Activated T-cell treated with anti-CD3 and anti-CD28 coated beads for 24 hours (primary cell): ENCODE data around the gene C19orf25.
"Not testable (repeated sequence)": the region's sequence is repeated elsewhere in the genome, so short reads cannot be mapped to it uniquely, and the experiment has no call there.

Experiments used
- DNase-seq: peaks from one replicate; pipeline ENCODE4 v3.0.0-alpha.2; 2020; ENCODE audit warnings: low read depth

C19orf25 gene

DNA sequence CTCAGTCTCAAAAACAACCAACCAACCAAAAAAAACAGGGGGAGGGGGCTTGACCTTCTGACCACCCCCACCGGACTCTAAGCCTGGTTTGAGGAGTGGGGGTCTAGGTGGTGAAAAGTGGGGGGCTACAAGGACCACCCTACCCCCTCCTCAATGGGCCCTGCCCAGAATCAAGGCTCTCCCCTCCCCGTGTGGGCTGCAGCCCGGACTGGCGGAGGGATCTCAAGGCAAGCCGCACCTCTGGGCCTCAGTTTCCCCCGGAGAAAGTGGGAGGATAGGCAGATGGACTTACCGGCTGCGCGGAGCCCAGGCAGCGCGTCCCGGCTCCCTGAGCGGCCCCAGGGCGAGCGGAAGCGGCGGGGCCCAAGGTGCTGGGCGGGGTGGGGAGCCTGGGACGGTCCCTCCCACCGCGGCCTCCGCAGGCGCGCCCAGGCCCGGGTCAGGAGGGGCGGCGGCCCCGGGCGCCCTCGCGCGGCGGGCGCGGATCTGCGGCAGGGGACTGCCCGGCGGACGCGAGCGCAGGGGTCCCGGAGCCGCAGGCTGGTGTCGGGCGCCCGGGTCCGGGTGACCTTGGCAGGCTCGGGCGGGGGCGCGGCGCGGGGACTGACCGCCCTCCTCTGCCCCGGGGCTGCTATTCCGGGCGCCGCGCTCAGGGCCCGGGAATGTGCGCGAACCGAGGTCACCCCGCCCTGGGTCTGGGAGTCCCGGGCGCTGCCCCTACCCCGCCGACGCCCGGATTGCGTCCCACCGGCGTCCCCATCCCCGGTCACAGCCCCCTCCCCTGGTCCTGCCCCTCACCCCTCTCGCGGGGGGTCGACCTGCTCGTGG is 33.9 kb upstream of the C19orf25 start, which contains the start of gene ADAMTSL5:
Gene ADAMTSL5 (minus strand): TSS at position 349 of the 828 bp plus-strand sequence. CDS start 2,076 bp downstream, outside the sequence.
- DNase-seq: peak; percentile 62

- no peak for DNase-seq
Measured at GRCh38 chr19:1511318-1512317, 32.6 kb upstream of the C19orf25 start.

- DNase-seq: no peak
Measured at GRCh38 chr19:1510807-1511206, 31.8 kb upstream of the C19orf25 start.

DNA sequence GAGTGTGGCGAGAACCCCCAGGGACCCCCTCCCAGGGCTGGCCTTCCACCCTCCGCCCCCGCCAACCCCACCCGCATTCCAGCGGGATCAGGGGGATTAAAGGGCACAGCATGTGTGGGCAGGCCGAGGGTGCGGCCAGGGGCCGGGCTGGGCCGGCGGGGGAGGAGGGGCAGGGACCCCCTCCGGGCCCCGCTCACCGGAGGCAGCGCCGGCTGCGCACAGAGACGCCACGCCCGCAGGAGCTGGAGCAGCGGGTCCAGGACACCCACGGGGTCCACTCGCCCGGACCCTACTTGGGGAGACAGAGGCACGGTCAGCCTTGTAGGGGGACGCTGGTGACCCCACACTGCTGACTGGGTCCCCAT is 31.4 kb upstream of the C19orf25 start:
- DNase-seq: no peak

DNA sequence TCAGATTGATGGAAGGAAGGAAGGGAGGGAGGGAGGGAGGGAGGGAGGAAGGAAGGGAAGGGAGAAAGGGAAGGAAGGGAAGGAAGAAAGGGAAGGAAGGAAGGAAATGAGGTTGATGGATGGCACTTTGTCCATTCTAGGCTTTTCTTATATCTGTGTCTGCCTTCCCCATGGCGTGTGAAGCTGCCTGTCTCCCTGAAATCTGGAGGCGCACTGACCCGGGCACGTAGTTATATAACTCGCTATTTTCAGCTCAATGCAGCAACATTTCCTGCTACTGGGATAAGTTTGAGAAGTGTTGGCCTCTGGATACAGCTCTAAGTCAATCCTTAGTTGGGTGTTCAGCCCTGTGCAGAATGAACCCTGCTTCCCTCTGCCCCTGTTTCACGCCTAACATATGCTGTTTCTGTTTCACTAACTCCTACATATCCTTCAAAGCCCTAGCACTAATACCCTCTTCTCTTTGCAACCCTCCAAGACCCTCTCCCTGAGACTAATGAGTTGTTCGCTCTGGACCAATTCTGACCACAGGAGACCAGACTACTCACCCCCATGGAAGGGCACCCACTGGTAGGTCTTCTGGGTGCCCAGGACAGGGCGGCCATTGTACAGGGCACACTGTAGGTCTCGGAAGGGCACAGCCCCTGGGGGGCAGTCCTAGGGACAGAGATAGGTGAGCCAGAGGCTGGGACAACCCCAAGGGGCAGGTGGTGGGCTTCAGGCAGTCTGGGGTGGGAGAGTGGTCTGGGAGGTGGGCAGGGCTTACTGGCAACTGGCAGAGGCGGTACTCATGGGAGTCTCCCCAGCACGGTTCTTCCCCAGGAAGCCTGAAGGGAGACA is 30.8 kb upstream of the C19orf25 start:
- DNase-seq: no peak

DNA sequence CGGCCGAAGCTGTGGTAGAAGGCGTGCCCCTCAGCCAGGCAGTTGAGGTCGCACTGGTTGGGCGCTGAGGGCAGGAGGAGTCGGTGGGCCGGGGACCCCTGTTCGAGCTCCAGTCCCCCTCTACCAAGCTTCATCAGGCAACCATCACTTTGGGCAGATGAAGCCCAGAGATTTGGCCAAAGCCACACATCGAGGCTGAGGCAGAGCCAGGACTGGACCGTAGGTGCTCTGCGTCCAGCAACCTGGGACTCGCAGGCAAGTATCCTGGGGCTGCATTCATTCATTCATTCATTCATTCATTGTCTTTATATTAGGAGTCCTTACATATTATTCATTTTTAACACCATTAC is 29.5 kb upstream of the C19orf25 start:
- DNase-seq: no peak

- peak; percentile 88 for DNase-seq
Measured at GRCh38 chr19:1507763-1508506, 28.9 kb upstream of the C19orf25 start.

- no peak for DNase-seq
Measured at GRCh38 chr19:1507192-1507660, 28.2 kb upstream of the C19orf25 start.

GRCh38 chr19:1505991-1506881 is 27.2 kb upstream of the C19orf25 start:
- DNase-seq: no peak

DNA sequence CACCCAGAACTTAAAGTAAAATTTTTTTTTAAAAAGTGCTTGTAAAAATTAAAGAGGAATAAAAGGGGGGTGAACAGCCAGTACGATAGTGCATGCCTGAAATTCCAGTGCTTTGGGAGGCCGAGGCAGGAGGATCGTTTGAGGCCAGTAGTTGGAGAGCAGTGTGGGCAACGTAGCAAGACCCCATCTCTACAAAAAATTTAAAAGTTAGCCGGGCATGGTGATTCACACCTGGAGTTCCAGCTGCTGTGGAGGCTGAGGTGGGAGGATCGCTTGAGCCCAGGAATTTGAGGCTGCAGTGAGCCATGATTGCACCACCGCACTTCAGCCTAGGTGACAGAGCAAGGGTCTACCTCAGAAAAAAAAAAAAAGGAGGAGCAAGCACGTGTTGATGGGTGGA is 26.0 kb upstream of the C19orf25 start:
- DNase-seq: no peak

GRCh38 chr19:1503925-1504773 is 25.1 kb upstream of the C19orf25 start:
- DNase-seq: no peak

DNA sequence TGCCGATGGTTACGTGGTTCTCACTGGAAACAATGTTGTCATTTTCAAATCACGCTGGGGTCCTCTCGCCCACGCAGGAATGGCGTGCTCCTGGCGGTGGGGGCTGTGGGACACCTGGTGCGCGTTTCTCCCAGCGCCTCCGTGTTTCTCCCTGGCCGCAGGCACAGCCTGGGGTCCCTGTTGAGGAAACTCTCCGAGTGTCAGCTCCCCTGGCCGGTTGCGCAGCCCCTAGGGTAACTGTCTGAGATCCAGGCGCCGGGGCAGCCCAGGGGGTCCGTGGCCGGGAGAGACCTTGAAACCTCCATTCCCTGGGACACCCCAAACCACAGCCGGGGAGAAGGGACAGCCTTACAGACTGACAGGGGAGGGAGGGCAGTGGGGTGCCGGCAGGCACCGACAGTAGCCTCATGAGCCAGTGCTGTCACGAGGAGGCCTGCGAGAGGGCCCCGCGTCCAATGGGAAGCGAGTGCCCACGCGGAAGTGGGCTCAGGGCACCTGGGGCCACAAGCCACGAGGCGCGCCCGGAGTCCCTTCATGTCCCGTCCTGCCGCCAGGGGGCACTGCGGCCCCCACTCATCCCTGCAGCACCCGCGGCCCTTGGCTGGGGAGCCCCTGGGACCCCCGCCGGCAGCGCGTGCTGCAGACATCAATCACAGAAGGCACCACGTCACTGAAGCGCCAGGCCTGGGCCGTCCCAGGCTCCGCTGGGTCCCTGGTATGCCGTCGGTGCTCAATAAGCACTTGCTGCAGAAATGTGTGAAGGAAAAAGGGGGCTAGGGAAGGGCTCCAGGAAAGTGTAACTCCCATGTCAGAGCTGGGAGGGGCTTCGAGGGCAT is 24.3 kb upstream of the C19orf25 start:
- peak; percentile 58 for DNase-seq

GRCh38 chr19:1502433-1503088 is 23.5 kb upstream of the C19orf25 start:
- DNase-seq: no peak

DNA sequence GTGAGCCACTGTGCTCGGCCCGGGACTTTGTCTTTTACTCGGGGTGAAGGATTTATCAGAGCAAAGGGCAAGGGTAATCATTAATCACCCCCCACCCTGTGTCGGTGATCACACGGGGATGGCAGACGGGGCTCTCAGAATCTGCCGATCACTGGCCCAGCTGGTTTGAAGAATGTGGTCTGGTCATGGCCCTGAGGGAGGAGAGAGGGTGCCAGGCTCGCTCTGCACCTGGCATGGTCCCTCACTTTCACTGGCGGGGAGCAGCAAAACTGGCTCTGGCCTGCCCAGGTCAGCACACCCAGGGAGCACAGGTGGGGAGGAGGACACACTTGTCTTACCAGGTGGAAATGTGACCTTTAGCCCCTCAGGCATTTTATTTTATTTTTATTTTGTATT is 22.2 kb upstream of the C19orf25 start:
- no peak for DNase-seq

- not testable (repeated sequence) for DNase-seq
Measured at GRCh38 chr19:1499231-1499630, 20.2 kb upstream of the C19orf25 start.

GRCh38 chr19:1497578-1498235 is 18.7 kb upstream of the C19orf25 start:
- no peak for DNase-seq
